Kidney epithelial cell (primary cell): Measurements from ENCODE around the gene LSM4. TPM values are rescaled to one million over a fixed set of nuclear protein-coding genes. Genes with fewer than 3 reads are reported as not detected.

ENCODE experiments used
- DNase-seq: peaks from one replicate; pipeline ENCODE4 v3.0.0-alpha.2; 2010; ENCODE audit warnings: low read depth
- H3K27me3 ChIP-seq: 2 replicates; pipeline ENCODE4 v1.6.0; 2011; ENCODE audit warnings: low read length; ENCODE audit not compliant: control insufficient read depth, insufficient read depth
- H3K36me3 ChIP-seq: 2 replicates; pipeline ENCODE4 v1.5.1; 2011; ENCODE audit warnings: low read length; ENCODE audit not compliant: control insufficient read depth, insufficient read depth
- H3K4me3 ChIP-seq: 2 replicates; pipeline ENCODE4 v1.5.1; 2011; ENCODE audit warnings: low read depth, mild to moderate bottlenecking, control low read depth, low read length
- CTCF ChIP-seq: IDR thresholded peaks from 2 replicates; pipeline ENCODE4 v1.5.1; 2011; ENCODE audit warnings: mild to moderate bottlenecking, moderate library complexity, low read length, control low read depth, inconsistent platforms; ENCODE audit not compliant: insufficient read depth, poor library complexity, severe bottlenecking
- total RNA-seq: library from RNA; depleted of rRNA; stranded (reverse); fragments of >200 nt; gene quantifications from 2 replicates; pipeline ENCODE4 v1.2.3, GENCODE V29; 2015

The LSM4 gene
- total RNA-seq, 1 donor from 2014 or later: 367 TPM

- Histone ChIP-seq H3K4me3 (no peak overlapping the region), H3K36me3 (peaks cover 1% of the 10 kb centered on the region), H3K27me3 (no peaks in the 10 kb centered on the region)
- no peak for DNase-seq
- TF ChIP-seq CTCF: no peak
Observed at GRCh38 chr19:18319591-18320135, 3.2 kb downstream of the LSM4 start.

- Histone ChIP-seq H3K27me3 (no peaks in the 10 kb centered on the region), H3K4me3 (no peak overlapping the region), H3K36me3 (peaks cover 1% of the 10 kb centered on the region)
- TF ChIP-seq CTCF: no peak
- DNase-seq: no peak
Observed at GRCh38 chr19:18317961-18318800, 4.7 kb downstream of the LSM4 start.

- no peaks in the 10 kb centered on the region for H3K36me3 ChIP-seq
- DNase-seq: no peak
- TF ChIP-seq CTCF: no peak
- H3K4me3 ChIP-seq: no peak overlapping the region
- no peaks in the 10 kb centered on the region for H3K27me3 ChIP-seq
Observed at GRCh38 chr19:18313398-18313797, 9.5 kb downstream of the LSM4 start.

- no peak for TF ChIP-seq CTCF
- Histone ChIP-seq H3K27me3 (no peaks in the 10 kb centered on the region), H3K4me3 (no peak overlapping the region), H3K36me3 (no peaks in the 10 kb centered on the region)
- no peak for DNase-seq
Observed at GRCh38 chr19:18312092-18312534, 10.8 kb downstream of the LSM4 start.

GRCh38 chr19:18311502-18312091 lies 11.3 kb downstream of the LSM4 start:
- Histone ChIP-seq H3K4me3 (no peak overlapping the region), H3K27me3 (no peaks in the 10 kb centered on the region), H3K36me3 (no peaks in the 10 kb centered on the region)
- no peak for TF ChIP-seq CTCF
- DNase-seq: no peak
